ENCODE data around the gene CLMP. TPM values are rescaled to one million over a fixed set of nuclear protein-coding genes. Genes with fewer than 3 reads are reported as not detected.

The CLMP gene
- total RNA-seq, 1 experiment from 2014 or later: 5.4 TPM

DNA sequence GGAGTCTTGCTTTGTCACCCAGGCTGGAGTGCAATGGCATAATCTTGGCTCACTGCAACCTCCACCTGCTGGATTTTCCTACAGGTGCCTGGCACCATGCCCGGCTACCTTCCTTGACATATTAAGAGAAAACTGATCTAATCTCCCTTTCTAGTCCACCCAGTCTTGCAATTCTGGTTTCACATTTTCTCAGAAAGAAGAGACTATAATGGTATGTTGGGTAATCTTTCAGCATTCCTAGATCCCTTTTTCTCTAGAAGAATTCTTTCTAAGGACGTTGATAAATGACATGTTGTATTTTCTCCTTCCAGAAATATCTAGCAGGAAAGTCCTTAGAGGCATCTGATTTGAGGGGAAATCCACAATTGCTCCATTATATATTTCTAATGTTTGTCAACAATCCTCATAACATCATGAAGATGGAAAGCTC, 122.7 kb downstream of the CLMP start:
- H3K27me3 ChIP-seq (ENCODE audit: insufficient read depth, low read depth): no peaks in the 10 kb centered on the region
- H2AFZ ChIP-seq: no peak overlapping the region
- intact Hi-C loops (cut with micrococcal nuclease; ENCODE audit: unreplicated experiment): loop anchor here (1.0 kb wide), 2 partner anchors 10 to 11 kb away; partner anchors contain the start of gene HSPA8
- H3K36me3 ChIP-seq (ENCODE audit: low read depth): no peaks in the 10 kb centered on the region; the same call in 1 of the 2 replicates
- peaks cover 19% of the 10 kb centered on the region for H3K4me1 ChIP-seq (replicated peaks; ENCODE audit: insufficient read depth)
- no peaks in the 10 kb centered on the region for H3K79me2 ChIP-seq (ENCODE audit: low read depth)
- DNase-seq: peak; percentile 89 to 97
- no TSS peak for BruUV-seq (replicated peaks)
- H3K9me2 ChIP-seq (ENCODE audit: insufficient read depth): no peaks in the 10 kb centered on the region
- peak overlapping the region; percentile 55 for H3K27ac ChIP-seq
- no peak overlapping the region for H3K4me3 ChIP-seq
- H3K4me2 ChIP-seq: peak overlapping the region; percentile 15; the same call in 1 of the 2 replicates
- TF ChIP-seq, protein P1, sequence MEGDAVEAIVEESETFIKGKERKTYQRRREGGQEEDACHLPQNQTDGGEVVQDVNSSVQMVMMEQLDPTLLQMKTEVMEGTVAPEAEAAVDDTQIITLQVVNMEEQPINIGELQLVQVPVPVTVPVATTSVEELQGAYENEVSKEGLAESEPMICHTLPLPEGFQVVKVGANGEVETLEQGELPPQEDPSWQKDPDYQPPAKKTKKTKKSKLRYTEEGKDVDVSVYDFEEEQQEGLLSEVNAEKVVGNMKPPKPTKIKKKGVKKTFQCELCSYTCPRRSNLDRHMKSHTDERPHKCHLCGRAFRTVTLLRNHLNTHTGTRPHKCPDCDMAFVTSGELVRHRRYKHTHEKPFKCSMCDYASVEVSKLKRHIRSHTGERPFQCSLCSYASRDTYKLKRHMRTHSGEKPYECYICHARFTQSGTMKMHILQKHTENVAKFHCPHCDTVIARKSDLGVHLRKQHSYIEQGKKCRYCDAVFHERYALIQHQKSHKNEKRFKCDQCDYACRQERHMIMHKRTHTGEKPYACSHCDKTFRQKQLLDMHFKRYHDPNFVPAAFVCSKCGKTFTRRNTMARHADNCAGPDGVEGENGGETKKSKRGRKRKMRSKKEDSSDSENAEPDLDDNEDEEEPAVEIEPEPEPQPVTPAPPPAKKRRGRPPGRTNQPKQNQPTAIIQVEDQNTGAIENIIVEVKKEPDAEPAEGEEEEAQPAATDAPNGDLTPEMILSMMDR (conservative IDR thresholded peaks at IDR 0.05): no peak
- no peak for TF ChIP-seq EZH2 (IDR thresholded peaks at IDR 0.05; ENCODE audit: low read depth)
- peaks cover 29% of the 10 kb centered on the region for H3F3A ChIP-seq (ENCODE audit: insufficient read depth, low read depth)
- H3K9me3 ChIP-seq (ENCODE audit: insufficient read depth, low read depth): no peaks in the 10 kb centered on the region
- ChIA-PET CTCF (no interaction called here), POLR2A (ENCODE audit: unreplicated experiment) (interaction anchor here (0.8 kb wide), 1 partner anchor 10 kb away, joined by 3 read pairs; the partner anchor contains the start of gene HSPA8)
- H4K20me1 ChIP-seq (ENCODE audit: insufficient read depth): peaks cover 4% of the 10 kb centered on the region; the same call in 1 of the 2 replicates

DNA sequence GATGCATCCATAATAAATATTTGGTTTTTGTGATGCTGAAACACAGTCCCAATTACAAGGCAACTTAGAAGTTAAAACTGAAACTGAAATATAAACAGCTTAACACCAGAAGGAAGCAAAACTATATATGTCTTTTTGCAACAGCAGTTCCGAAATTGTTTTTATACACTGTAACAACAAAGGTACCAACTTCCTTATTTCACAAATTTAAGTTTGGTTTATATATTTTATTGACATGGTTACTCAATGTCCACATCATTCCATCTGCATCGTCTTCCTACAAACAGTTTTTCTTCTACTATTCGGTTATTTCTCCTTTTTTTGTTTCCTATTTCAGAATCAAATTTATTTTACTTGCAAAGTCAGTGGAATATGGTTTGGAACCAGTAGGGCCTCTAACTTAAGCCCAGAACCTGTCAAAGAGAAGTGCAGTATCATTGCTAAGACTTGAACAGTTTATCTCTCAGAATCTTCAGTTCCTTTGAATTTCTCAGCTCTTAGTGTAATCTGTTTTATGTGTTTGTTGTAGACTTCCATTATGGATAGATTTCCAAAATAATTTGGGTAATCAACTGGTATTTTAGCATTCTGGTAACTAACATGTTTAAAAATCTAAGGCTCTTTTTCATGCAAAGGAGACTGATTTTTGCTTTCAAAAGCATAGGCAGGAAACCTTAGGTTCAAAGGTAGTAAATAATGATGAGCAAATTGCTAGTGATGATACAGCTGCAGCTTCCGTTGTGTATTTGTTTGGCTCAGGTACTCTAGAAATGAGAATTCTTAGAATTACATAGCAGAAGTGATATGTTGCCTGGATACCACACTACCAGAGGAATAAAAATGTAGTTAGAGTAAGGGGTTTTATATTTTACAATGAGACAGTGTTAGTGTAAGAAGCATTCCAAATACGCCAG, 124.9 kb downstream of the CLMP start:
- intact Hi-C loops (cut with micrococcal nuclease; ENCODE audit: unreplicated experiment): no loop called here
- no TSS peak for BruUV-seq (replicated peaks)

DNA sequence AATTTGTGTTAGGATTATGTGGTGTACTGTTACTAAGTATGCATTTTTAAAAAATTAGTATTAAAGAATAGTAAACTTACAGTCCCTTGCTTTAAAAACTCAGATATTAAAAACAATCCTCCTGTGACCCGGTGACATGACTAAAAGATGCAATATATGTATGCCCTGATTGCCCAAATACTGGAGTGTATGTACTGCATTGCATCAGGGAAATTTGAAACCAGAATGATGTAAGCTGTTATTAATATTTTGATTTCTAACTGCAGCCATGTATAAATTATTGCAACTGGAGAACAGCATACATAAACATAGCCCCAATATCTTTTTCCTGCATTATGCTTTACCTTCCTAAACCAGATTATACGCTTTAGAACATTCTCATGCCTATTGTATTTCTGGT, 129.4 kb downstream of the CLMP start:
- Histone ChIP-seq H3K4me1 (replicated peaks; ENCODE audit: insufficient read depth) (peaks cover 26% of the 10 kb centered on the region), H4K20me1 (ENCODE audit: insufficient read depth) (peaks cover 10% of the 10 kb centered on the region), H3K79me2 (ENCODE audit: low read depth) (peaks cover 50% of the 10 kb centered on the region), H2AFZ (no peak overlapping the region), H3K27ac (peak overlapping the region; percentile 69), H3K9me2 (ENCODE audit: insufficient read depth) (no peaks in the 10 kb centered on the region), H3K9me3 (ENCODE audit: insufficient read depth, low read depth) (no peaks in the 10 kb centered on the region), H3K4me3 (no peak overlapping the region), H3K4me2 (peak overlapping the region; percentile 8; the same call in 1 of the 2 replicates), H3K36me3 (ENCODE audit: low read depth) (peaks cover 11% of the 10 kb centered on the region), H3K27me3 (ENCODE audit: insufficient read depth, low read depth) (no peaks in the 10 kb centered on the region), H3F3A (ENCODE audit: insufficient read depth, low read depth) (peaks cover 29% of the 10 kb centered on the region)
- no peak for DNase-seq
- no TSS peak for BruUV-seq (replicated peaks)
- TF ChIP-seq, protein P1 (conservative IDR thresholded peaks at IDR 0.05): no peak
- no peak for TF ChIP-seq EZH2 (IDR thresholded peaks at IDR 0.05; ENCODE audit: low read depth)
- ChIA-PET POLR2A (ENCODE audit: unreplicated experiment) (no interaction called here), CTCF (no interaction called here)
- intact Hi-C loops (cut with micrococcal nuclease; ENCODE audit: unreplicated experiment): no loop called here

More for the DNA sequence above, 124.9 kb downstream of the CLMP start:
- Histone ChIP-seq H4K20me1 (ENCODE audit: insufficient read depth) (peaks cover 4% of the 10 kb centered on the region; the same call in 1 of the 2 replicates), H3K9me2 (ENCODE audit: insufficient read depth) (no peaks in the 10 kb centered on the region), H3K79me2 (ENCODE audit: low read depth) (peaks cover 11% of the 10 kb centered on the region), H3K36me3 (ENCODE audit: low read depth) (no peaks in the 10 kb centered on the region; the same call in 1 of the 2 replicates), H3K27me3 (ENCODE audit: insufficient read depth, low read depth) (no peaks in the 10 kb centered on the region), H3K27ac (no peak overlapping the region), H3K4me1 (replicated peaks; ENCODE audit: insufficient read depth) (peaks cover 30% of the 10 kb centered on the region), H3K4me3 (no peak overlapping the region), H3F3A (ENCODE audit: insufficient read depth, low read depth) (peaks cover 39% of the 10 kb centered on the region), H2AFZ (no peak overlapping the region), H3K9me3 (ENCODE audit: insufficient read depth, low read depth) (no peaks in the 10 kb centered on the region), H3K4me2 (no peak overlapping the region)
- POLR2A ChIA-PET (ENCODE audit: unreplicated experiment): no interaction called here
- DNase-seq: no peak
- CTCF ChIA-PET: no interaction called here
- TF ChIP-seq EZH2 (IDR thresholded peaks at IDR 0.05; ENCODE audit: low read depth): no peak
- TF ChIP-seq, protein P1 (conservative IDR thresholded peaks at IDR 0.05): no peak
